ENCODE results near the gene EXOC2.
"Not testable (repeated sequence)": the region's sequence is repeated elsewhere in the genome, so short reads cannot be mapped to it uniquely, and the experiment has no call there.

Gene EXOC2

DNA sequence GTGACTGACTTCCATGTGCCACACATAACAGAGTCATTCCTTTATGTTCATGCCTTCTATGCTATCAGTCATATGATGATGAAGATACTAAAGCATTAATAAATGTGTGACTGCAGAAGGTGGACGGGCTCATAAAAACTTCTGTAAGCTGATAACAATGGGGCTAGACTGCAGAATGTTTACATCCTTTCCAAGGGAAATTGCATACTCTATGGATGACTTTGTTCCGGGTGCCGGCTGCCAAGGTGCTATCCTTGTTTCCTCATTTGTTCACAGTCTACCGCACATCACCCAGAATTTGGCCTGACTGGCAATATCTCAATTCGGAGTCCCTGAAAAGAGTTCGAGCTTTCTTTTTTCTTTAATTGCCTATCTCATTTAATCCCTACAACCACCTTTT is 121.0 kb downstream of the EXOC2 start:
- H3K27ac ChIP-seq = no peak overlapping the region
- TF ChIP-seq, protein P1, sequence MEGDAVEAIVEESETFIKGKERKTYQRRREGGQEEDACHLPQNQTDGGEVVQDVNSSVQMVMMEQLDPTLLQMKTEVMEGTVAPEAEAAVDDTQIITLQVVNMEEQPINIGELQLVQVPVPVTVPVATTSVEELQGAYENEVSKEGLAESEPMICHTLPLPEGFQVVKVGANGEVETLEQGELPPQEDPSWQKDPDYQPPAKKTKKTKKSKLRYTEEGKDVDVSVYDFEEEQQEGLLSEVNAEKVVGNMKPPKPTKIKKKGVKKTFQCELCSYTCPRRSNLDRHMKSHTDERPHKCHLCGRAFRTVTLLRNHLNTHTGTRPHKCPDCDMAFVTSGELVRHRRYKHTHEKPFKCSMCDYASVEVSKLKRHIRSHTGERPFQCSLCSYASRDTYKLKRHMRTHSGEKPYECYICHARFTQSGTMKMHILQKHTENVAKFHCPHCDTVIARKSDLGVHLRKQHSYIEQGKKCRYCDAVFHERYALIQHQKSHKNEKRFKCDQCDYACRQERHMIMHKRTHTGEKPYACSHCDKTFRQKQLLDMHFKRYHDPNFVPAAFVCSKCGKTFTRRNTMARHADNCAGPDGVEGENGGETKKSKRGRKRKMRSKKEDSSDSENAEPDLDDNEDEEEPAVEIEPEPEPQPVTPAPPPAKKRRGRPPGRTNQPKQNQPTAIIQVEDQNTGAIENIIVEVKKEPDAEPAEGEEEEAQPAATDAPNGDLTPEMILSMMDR (conservative IDR thresholded peaks at IDR 0.05) = no peak

DNA sequence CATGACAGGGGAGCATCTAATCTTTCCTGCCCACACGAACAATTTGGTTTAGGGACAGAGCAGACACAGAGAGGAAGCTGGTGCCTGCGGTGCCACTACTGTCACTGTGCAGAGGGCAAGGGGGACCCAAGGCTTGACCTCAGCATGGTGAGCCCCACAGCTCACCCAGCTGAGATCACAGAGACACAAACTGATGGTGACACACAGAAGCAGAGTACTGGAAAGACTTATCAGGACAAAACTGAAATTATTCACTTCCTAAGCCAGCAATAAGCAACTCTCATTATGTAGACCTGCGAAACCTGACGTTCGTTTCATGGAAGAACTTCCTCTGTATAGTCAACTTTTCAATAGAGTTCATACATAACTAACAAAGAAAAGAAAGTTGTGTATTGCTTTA is 122.1 kb downstream of the EXOC2 start:
- TF ChIP-seq, protein P1 (conservative IDR thresholded peaks at IDR 0.05) = no peak
- TF ChIP-seq ZFX (IDR thresholded peaks at IDR 0.05) = no peak

DNA sequence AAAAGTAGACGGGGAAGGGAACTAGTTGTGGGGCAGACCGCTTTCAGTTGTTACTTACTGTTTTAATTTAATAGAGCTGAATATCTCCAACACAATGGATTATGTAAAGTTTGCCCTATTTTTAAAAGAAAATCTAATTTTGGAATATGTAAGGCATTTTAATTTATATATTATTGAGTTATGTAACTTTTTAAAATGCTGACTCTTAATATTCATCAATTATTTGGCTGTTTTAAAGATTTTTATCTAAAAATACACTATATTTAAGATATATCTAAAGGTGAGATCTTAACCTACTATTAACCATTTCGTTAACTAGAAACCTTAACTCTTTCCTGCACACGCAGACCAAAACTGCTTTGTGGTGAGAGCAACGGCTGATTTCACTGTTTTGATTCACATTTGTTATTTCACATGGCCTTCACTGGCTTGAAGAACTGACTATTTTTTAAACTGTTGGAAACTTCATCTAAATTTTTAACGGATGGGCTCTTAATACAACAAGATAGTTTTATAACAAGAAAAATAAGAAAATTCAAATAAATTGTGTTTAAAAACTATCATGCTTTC is 123.9 kb downstream of the EXOC2 start:
- H3K27ac ChIP-seq = no peak overlapping the region
- TF ChIP-seq, protein P1 (conservative IDR thresholded peaks at IDR 0.05) = no peak
- TF ChIP-seq ZFX (IDR thresholded peaks at IDR 0.05) = no peak

More for the DNA sequence above, 122.1 kb downstream of the EXOC2 start:
- no peak overlapping the region for H3K27ac ChIP-seq

DNA sequence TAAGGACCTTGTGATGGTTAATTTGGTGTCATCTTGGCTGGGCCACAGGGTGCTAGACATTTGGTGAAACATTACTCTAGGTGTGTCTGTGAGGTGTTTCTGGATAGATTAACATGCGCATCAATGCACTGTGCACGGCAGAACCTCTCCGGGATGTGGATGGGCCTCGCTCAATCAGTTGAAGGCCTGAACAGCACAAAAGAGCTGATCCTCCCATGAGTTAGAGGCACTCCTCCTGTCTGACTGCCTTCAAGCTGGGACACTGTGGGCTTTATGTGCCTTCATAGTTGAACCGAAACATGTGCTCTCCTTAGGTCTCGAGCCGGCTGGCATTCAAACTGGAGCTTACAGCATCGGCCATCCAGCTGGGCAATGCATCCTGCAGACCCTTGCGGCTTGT is 124.9 kb downstream of the EXOC2 start:
- TF ChIP-seq, protein P1 (conservative IDR thresholded peaks at IDR 0.05) = no peak
- TF ChIP-seq ZFX (IDR thresholded peaks at IDR 0.05) = no peak
- H3K27ac ChIP-seq = no peak overlapping the region

DNA sequence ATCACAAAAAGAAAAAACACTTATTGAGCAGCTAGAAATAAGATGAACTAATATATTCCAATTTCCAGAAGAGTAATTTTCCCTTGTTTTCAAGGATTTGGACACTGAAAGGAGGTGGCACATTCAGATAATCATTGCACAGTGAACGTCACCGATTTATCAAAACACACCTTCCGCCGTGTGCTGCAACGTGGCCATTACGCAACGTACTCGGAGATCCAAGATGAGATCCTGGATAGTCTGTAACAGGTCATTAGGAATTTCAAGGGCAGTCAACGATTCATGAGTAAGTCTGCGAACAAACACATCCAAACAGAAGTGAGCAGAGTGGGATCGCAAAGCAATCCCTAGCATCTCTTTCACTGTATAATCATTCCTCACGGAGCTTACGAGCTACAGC is 129.1 kb downstream of the EXOC2 start:
- no peak overlapping the region for H3K27ac ChIP-seq
- no peak for TF ChIP-seq ZFX (IDR thresholded peaks at IDR 0.05)
- TF ChIP-seq, protein P1 (conservative IDR thresholded peaks at IDR 0.05) = no peak

DNA sequence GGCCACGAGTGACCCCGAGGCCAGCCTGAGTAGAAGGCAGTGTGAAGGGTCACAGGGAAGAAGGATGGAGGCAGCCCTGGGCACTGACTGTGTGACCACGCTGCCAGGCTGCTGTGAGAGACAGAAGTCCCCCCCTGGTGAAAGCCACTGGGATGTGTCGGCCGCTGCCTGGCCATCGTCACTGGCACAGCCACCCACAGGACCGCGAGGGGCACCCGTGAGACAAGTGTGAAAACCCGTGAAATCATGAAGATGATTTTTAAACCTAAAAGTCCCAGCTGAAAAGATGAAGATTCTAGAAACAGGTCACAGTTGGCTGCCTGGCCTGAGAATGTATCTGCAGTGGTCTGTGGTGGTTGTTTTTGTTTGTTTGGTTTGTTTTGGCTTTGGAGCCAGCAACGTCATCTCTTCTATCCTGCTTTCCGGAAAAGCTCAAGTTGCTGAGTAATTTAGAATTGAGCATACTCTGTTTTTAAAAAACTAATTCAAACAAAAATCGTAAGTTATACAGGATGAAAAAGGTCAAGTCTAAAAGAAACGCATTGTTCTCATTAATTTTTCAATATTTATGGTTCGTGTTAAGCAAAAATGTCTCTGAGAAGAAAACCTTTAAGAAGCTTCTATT is 130.8 kb downstream of the EXOC2 start:
- no peak overlapping the region for H3K27ac ChIP-seq
- no peak for TF ChIP-seq ZFX (IDR thresholded peaks at IDR 0.05)
- TF ChIP-seq, protein P1 (conservative IDR thresholded peaks at IDR 0.05) = no peak

DNA sequence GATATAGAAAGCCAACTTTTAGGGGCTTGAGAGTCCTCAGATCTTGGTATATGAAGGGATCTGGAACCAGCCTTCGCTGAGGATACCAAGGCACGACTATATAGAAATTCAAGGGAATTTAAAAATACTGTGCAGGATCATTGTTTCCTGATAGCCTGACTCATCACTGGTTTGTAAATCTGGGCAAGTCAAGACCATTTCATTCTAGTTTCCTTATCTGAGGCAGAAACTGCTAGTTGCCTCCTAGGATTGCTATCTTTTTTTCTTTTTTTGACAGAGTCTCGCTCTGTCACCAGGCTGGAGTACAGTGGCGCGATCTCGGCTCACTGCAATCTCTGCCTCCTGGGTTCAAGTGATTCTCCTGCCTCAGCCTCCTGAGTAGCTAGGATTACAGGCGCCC is 131.6 kb downstream of the EXOC2 start:
- not testable (repeated sequence) for H3K27ac ChIP-seq

DNA sequence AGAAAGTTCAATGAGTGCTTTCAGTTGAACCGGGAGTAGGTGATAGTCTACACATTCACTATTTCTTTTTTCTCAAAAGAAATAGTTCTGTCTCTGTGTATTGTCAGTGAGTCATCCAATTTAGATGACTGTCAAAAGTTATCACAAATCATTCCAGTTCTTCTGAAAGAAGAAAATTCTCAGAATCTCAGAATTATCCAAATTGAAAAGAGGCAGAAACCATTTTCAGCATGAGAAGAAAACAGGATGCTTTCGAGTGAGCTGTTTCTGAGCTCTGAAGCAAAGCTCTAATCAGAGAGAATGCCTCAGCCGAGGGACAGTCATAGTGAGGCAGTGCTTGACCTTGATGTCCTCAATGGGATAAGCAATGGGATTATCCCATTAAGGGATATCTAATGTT is 134.0 kb downstream of the EXOC2 start:
- H3K27ac ChIP-seq = no peak overlapping the region

More for the DNA sequence above, 134.0 kb downstream of the EXOC2 start:
- no peak for TF ChIP-seq ZFX (IDR thresholded peaks at IDR 0.05)
- TF ChIP-seq, protein P1 (conservative IDR thresholded peaks at IDR 0.05) = no peak

Data from C4-2B (cell line).